Measurements from ENCODE around the gene UCP1. TPM values are rescaled to one million over a fixed set of nuclear protein-coding genes. Genes with fewer than 3 reads are reported as not detected.
"Not testable (repeated sequence)": the region's sequence is repeated elsewhere in the genome, so short reads cannot be mapped to it uniquely, and the experiment has no call there.

UCP1 gene
- total RNA-seq, 1 experiment from 2014 or later, result not detected

DNA sequence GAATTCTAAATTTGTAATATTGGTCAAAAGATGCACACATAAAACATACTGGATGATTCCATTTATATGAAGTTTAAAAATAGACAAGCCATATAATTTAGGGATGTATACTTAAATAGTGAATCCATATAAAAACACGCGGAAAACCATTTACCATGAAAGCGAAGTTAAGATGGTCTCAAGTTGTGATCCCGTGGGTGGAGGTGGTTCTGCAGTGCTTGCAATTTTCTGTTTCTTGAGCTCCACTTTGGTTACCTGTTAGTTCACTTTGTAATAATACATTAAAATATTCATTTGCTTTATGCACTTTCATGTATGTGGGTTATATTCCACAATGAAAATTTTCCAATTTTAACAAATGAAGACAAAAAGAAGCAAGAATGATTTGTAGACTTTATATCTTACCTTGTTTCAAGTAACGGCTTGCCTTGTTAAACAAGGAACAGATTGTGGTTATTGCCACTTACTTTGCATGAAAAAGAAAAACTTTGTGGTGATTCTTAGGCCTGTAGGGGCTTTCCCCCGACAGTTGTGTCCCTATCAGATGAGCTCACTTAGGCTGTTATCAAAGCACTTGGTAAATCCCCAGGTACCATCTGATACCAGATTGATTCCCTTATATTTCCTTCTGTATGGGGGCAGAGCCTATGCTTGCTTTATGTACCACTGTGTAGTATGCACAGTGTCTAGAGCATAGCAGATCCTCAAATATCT lies 12.2 kb downstream of the UCP1 start:
- no peak for DNase-seq (ENCODE audit: extremely low read depth, low read depth)

DNA sequence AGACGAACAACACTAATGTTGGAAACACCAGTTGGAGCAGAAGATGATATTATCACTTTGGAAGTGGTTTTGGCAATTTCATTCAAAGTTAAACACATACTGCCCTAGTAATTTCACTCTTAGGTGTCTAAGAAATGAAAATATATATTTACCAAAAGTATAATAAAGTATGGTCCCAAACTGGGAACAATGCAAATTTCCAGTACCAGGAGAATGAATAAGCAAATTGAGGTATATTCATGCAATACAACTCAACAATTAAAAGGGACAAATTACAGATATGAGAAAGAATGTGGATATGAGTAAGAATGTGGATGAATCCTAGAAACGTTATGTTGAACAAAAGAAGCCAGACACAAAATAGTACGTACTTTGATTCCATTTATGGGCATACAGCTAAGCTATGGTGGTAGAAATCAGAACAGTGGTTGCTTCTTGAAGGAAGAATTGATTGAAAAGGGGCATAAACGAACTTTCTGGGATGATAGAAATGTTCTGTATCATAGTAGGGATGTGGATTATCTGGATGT lies 34.7 kb downstream of the UCP1 start:
- no peak for DNase-seq (ENCODE audit: extremely low read depth, low read depth)

DNA sequence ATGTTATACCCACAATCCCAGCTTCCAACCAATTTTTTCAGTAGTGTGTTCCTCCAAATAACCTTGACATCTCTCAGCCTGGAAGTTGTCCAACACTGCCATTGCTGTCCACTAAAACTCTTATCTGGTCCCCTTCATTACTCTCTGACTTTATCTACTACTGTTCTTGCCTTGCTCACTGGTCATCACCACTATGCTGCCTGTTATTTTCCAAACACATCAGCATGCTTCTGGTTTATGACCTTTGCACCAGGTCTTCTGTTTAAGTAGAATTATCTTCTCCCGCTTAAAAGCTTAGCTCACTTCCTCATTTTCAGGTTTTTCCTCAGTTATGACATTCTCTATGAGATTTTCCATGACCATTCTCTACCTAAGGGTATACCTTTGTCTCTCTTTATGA lies 39.3 kb downstream of the UCP1 start:
- no peak for DNase-seq (ENCODE audit: extremely low read depth, low read depth)

DNA sequence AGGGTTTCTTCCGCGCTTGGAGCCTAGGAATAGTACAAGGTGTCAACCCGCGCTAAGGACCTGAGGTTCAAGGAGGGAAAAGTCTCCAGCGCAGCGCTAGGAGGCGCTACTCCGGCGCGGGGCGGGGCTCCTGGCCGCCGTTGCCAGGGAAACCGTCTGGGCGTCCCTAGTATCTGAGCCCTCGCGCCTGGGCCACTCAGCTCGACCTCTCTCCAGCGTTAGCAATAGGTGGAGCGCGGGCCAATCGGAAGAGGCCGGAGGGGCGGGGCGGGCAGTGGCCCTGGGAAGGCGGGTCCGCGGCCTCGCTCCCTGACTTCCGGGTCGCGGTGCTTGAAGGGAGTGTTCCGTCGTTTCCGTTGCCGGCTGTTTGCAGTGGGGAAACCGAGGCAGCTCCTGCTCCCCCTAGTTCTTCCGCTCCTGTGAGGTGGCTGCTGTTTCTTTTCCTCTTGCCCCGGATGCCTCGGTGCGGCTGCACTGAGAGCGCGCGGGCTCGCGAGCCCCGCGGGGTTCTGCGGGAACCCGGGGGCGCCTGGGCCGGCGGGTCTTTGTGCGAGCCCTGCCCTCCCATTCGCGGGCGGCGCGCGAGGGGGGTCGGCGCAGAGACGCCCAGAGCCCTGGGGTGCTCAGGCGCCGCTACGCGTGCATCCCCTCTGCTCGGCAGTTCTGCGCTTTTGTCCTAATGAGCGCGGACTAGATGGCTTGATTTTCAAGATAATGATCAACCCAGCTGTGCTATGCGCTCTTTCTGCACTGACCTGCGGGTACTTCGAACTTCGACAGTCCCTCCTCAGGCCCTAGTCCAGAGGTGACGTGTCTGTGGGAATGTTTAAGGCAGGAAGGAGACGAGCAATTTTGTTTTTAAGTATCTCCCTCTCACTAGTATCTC lies 44.7 kb downstream of the UCP1 start, which contains the start of gene ELMOD2:
Gene ELMOD2 (plus strand): TSS at position 312 of the 886 bp plus-strand sequence. CDS start 1,261 bp downstream, outside the sequence.
- DNase-seq (ENCODE audit: extremely low read depth, low read depth), result peak; percentile 95

DNA sequence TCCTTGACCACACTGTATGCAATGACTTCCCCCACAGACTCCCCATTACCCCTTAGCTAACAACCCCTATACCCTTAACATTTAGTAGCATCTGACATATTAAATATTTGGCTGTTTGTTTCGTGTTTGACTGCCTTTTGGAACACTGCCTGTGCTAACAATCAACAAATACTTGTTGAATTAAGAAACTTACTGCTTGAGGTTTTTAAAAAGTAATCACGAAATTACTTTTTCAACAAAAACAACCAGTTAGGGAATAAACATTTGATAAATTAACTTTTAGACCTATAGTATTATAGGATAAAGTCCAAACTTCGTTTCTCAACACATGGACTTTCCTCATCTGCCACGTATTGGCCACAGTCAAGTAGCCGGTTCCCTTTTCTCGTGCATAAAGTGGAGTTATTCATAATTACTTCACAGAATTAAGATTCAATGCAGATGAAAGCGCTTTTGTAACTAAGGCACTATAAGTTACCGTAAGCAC lies 45.3 kb downstream of the UCP1 start:
- DNase-seq (ENCODE audit: extremely low read depth, low read depth), result no peak

DNA sequence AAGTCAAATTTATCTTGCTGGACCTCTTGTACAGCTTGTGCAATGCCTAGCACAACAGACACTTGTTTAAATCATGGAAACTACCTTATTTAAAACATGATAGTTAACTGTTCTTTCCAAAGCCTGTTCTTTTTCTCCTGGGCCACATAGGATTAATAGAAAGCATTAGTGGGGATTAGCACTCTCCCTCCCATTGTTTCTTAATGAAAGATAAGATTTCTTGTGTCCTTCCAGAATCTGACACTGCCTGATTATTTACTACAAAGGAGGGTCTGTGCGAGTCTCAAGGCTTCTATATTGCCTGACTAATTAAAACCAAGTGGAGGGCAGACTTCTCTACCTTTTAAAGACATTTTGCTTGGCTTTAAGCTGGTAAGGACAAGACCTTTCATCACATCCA lies 53.3 kb downstream of the UCP1 start:
- DNase-seq (ENCODE audit: extremely low read depth, low read depth), result no peak

DNA sequence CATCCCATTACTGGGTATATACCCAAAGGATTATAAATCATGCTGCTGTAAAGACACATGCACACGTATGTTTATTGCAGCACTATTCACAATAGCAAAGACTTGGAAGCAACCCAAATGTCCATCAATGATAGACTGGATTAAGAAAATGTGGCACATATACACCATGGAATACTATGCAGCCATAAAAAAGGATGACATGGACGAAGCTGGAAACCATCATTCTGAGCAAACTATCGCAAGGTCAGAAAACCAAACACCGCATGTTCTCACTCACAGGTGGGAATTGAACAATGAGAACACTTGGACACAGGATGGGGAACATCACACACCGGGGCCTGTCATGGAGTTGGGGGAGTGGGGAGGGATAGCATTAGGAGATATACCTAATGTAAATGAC lies 55.0 kb downstream of the UCP1 start:
- DNase-seq (ENCODE audit: extremely low read depth, low read depth), result not testable (repeated sequence)

Small RNA genes lying within 50 kb of the gene (small RNA-seq; reads per million reads assigned to genes)
- gene AC108019.1 (0 reads per million in 2 experiments), gene RN7SL152P (0 reads per million in 2 experiments)

Other genes with a start within 250 kb of the UCP1 start
- gene SCOC, start 195.3 kb downstream of the UCP1 start, total RNA-seq (2014; rRNA removed; shearing (Covaris generic)), result 70.0 and 73.1 TPM in 2 replicates
- gene CLGN, start 141.3 kb downstream of the UCP1 start, total RNA-seq (2014; rRNA removed; shearing (Covaris generic)), result 69.0 and 74.9 TPM in 2 replicates
- not detected in 2 replicates for gene MGAT4D, start 70.7 kb downstream of the UCP1 start, total RNA-seq (2014; rRNA removed; shearing (Covaris generic))
- 20.6 and 27.0 TPM in 2 replicates for gene ELMOD2, start 44.8 kb downstream of the UCP1 start, total RNA-seq (2014; rRNA removed; shearing (Covaris generic))
- gene TBC1D9, start 187.4 kb upstream of the UCP1 start, total RNA-seq (2014; rRNA removed; shearing (Covaris generic)), result 7.0 and 7.5 TPM in 2 replicates